IPS DF 4.7 (cell line): ENCODE results near the gene PHTF2.

ENCODE experiments used
- DNase-seq: peaks from one replicate; pipeline ENCODE4 v3.0.0-alpha.2; 2013; ENCODE audit warnings: low spot score; ENCODE audit errors: extremely low read depth

Gene PHTF2

GRCh38 chr7:77791956-77792355 lies 6.6 kb upstream of the PHTF2 start:
- DNase-seq, result no peak

- DNase-seq, result no peak
Observed at GRCh38 chr7:77794000-77794399, 4.6 kb upstream of the PHTF2 start.

DNA sequence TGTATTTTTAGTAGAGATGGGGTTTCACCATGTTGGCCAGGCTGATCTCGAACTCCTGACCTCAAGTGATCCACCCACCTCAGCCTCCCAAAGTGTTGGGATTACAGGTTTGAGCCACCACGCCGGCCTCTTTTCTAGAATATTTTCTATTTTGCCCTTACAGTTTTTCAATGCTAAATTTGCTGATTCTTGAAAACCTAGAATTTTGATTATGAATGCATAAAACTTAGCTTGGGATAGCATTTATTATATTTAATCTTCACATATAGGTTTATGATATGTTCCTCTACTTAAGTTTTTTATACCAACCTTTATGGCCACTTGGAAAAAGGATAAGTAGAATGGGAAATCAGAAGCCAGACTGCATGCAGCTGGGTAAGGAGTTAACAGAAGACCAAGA lies 2.5 kb upstream of the PHTF2 start:
- DNase-seq, result no peak

GRCh38 chr7:77796960-77797359 lies 1.6 kb upstream of the PHTF2 start:
- DNase-seq, result no peak

DNA sequence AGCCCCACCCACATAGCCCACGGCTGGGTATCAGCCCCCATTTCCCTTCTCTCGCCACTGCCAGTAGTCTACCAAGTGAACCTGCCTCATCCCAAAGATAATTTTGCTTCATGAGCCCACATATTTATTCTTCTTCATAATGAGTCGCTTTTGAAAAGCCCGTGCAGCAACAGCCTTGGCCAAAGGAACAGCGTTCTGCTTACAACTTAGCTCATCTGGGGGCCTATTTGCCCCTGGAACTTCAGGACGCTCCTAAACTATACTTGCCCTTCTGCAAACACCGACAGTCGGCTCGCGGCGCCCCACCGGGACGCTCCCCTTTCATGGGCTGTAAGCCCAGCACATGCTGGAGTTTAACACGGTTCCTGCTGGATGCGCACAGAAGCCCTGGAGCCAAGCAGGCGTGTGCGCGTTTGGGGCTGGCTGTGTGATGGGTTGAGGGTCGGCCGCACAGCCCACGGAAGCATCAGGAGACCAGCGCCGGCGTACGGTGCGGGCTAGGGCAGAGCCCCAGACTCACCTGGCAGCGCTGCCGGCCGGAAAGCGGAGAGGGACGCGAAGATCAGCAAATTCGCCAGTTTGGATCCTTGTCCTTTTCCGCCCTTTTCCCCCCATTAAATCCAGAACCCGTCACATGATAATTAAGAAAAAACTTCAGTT lies 709 bp upstream of the PHTF2 start:
- no peak for DNase-seq

- DNase-seq, result no peak
Observed at GRCh38 chr7:77799078-77799964, 748 bp downstream of the PHTF2 start.

- DNase-seq, result no peak
Observed at GRCh38 chr7:77800158-77800557, 1.6 kb downstream of the PHTF2 start.

- DNase-seq, result no peak
Observed at GRCh38 chr7:77800730-77801129, 2.2 kb downstream of the PHTF2 start.

- DNase-seq, result no peak
Observed at GRCh38 chr7:77802557-77803405, 4.2 kb downstream of the PHTF2 start.

DNA sequence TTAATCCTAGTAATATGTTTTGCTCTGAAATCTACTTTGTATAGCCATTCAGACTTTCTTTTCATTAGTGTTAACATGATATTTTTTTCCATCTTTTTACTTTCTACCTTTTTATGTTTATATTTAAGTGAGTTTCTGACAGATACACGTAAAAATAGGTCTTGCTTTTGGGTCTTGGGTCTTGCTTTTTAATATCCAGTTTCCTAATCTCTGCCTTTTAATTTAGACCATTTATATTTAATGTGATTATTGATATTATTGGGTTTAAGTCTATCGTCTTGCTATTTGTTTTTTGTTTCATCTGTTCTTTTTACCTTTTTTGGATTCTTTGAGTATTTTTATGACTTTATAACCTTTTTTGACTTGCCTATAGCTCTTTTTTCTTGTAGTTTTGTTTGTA lies 7.9 kb downstream of the PHTF2 start:
- DNase-seq, result no peak

DNA sequence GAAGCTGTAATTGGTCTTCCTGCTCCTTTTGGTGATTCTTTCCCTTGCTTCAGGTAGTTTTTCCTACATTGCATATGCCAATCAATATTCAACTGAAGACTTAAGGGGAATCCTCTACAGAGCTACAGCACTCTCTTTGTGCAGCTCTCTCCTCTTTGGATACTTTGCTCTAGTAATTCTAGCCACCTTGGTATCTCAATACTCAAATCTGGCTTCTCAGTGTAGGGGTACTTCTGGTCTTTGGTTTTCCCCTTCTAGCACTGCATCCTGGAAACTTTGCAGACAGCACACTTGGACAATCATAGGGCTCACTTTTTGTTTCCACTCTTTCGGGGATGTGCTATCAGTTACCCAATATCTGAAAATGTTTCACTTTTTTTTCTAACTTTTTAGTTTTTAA lies 9.9 kb downstream of the PHTF2 start:
- DNase-seq, result no peak

DNA sequence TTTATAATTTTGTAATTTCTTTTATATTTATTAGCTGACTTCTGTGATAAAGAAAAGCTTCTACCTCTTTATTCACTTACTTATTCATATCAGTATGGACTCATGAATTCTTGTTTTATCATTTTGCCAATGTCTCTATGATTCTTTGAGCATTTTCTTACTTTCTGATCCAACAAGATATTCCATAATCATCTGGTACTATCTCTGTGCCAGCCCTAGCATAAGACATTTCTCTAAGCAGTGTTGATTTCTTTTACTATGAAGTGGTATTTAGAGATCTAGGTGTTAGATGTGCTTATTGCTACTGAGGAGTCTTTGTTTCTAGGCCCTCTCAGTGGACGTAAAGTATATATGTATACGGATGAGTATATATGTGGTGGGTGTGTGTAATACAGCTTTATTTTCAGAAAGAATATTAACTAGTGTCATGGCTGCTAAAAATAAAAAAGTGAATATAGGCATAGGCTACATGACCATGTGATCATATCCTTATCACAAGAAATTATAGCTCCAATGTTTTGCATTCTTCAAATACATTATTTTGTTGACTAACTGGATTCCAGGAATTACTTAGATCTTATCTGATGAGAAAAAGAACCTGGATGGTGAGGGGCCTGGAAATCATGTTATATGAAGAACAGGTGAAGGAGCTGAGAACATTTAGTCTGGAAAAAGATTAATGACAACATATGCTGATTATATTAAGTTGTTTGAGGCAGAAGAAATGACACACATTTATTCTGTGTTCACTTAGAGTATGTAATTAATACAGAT lies 13.1 kb downstream of the PHTF2 start:
- no peak for DNase-seq

DNA sequence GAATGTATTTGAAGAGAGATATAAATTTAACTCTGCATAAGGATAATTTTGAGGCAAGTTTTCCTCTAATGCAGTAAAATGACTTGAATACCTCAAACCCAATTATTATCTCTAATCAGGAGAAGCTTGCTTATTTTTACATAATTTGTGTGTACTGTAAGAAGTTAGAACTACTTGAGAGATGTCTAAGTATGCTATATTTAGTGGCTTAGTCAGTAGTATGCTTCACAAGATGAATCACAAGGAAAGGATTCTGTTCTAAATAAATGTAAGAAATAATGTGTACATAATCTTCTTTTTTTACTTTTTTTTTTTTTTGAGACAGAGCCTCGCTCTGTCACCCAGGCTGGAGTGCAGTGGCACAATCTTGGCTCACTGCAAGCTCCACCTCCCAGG lies 13.7 kb downstream of the PHTF2 start:
- no peak for DNase-seq

GRCh38 chr7:77813180-77813579 lies 14.6 kb downstream of the PHTF2 start:
- DNase-seq, result no peak

GRCh38 chr7:77819021-77819420 lies 20.4 kb downstream of the PHTF2 start:
- DNase-seq, result no peak

DNA sequence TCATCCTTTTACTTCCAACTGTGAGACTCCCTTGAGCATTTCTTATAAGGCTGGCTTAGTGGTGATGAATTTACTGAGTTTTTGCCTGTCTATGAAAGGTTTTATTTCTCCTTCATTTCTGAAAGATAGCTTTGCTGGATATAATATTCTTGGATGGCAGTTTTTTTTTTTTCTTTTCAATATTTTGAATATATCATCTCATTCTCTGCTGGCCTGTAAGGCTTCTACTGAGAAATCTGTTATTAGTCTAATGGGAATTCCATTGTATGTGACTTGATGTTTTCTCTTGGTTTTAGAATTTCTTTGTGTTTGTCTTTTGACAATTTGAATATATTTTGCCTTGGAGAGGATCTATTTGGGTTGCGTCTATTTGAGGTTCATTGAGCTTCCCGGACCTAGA lies 22.4 kb downstream of the PHTF2 start:
- DNase-seq, result no peak

DNA sequence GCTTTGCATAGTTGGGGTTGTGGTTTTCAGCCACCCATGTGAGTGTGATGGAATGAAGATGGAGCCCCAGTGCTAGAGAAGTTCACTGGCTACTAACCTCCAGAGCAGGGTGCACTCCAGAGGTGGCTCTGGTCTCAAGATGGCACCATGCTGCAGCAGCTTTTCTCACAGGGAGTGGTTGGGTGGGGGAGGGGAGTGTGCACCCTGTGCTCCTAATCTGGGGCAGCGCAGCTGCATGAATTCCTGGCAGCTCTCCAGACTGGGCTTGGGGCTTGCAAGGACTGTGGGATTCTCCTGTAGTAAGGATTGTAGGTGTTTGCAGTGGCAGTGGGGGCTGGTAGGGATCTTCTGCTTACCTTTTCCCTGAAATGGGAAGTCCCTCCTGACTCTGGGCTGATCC lies 23.7 kb downstream of the PHTF2 start:
- DNase-seq, result no peak

- no peak for DNase-seq
Observed at GRCh38 chr7:77823787-77824186, 25.2 kb downstream of the PHTF2 start.

GRCh38 chr7:77824636-77825035 lies 26.1 kb downstream of the PHTF2 start:
- no peak for DNase-seq

DNA sequence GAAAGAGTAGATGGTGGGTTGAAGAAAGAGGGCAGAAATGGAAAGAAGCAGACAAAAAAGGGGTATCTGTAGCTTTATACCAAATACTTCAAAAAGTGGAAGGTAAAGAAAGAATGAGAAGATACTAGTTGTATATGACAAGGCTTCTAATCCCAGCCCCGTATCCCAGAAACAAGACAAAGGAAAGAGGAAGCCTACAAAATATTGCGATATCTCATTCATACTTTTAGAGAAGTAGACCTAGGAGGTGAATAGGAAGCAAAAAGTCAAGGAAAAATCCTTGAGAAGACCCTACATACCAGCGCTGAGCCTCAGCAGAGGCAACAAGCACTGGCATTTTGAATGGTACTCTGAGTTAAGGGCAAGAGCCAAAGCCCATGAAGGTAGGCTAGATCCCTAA lies 26.6 kb downstream of the PHTF2 start:
- no peak for DNase-seq

DNA sequence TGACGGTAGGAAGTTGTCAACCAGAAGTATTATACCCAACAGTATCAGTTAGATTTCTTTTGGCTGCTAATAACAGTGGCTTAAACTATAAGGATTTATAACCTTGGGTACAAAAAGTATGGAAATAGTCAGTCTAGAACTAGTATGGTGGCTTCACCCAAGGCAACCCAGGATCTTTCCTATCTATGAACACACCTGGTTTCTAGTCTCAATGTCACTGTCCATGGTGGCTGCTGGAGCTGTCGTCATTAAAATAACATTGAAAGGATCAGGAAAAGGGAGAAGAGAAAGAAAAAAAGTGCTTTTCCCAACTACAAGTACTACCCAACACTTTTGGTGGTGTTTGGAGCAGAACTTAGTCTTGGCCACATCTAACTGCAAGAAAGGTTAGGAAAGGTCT lies 27.7 kb downstream of the PHTF2 start:
- no peak for DNase-seq
